ENCODE data around the gene SP5.
"Not testable (repeated sequence)": the region's sequence is repeated elsewhere in the genome, so short reads cannot be mapped to it uniquely, and the experiment has no call there.

Gene SP5

GRCh38 chr2:170739507-170740046 lies 24.4 kb downstream of the SP5 start:
- no peak overlapping the region for H3K4me3 ChIP-seq (ENCODE audit: low read depth, low read length)
- no peaks in the 10 kb centered on the region for H3K79me2 ChIP-seq (ENCODE audit: control insufficient read depth, insufficient read depth, low read length, unreplicated experiment)
- H3K27ac ChIP-seq (ENCODE audit: low read depth, low read length), result peak overlapping the region; percentile 71
- H3K4me1 ChIP-seq (ENCODE audit: control insufficient read depth, insufficient read depth, low read length, unreplicated experiment), result peaks cover 19% of the 10 kb centered on the region
- no peaks in the 10 kb centered on the region for H3K36me3 ChIP-seq (ENCODE audit: insufficient read depth, low read length)
- H3K27me3 ChIP-seq (ENCODE audit: insufficient read depth, low read length), result no peaks in the 10 kb centered on the region
- H2AFZ ChIP-seq (ENCODE audit: low read length, unreplicated experiment), result peak overlapping the region; percentile 68

GRCh38 chr2:170740660-170741059 lies 25.5 kb downstream of the SP5 start:
- H2AFZ ChIP-seq (ENCODE audit: low read length, unreplicated experiment), result no peak overlapping the region

GRCh38 chr2:170742000-170742399 lies 26.9 kb downstream of the SP5 start:
- Histone ChIP-seq H2AFZ (ENCODE audit: low read length, unreplicated experiment) (no peak overlapping the region), H3K27ac (ENCODE audit: low read depth, low read length) (no peak overlapping the region), H3K27me3 (ENCODE audit: insufficient read depth, low read length) (no peaks in the 10 kb centered on the region), H3K4me3 (ENCODE audit: low read depth, low read length) (no peak overlapping the region), H3K36me3 (ENCODE audit: insufficient read depth, low read length) (no peaks in the 10 kb centered on the region), H3K79me2 (ENCODE audit: control insufficient read depth, insufficient read depth, low read length, unreplicated experiment) (no peaks in the 10 kb centered on the region), H3K4me1 (ENCODE audit: control insufficient read depth, insufficient read depth, low read length, unreplicated experiment) (peaks cover 19% of the 10 kb centered on the region)

More at GRCh38 chr2:170740660-170741059, 25.5 kb downstream of the SP5 start:
- H3K36me3 ChIP-seq (ENCODE audit: insufficient read depth, low read length), result no peaks in the 10 kb centered on the region
- H3K27me3 ChIP-seq (ENCODE audit: insufficient read depth, low read length), result no peaks in the 10 kb centered on the region
- H3K4me3 ChIP-seq (ENCODE audit: low read depth, low read length), result no peak overlapping the region
- no peaks in the 10 kb centered on the region for H3K79me2 ChIP-seq (ENCODE audit: control insufficient read depth, insufficient read depth, low read length, unreplicated experiment)
- H3K4me1 ChIP-seq (ENCODE audit: control insufficient read depth, insufficient read depth, low read length, unreplicated experiment), result peaks cover 19% of the 10 kb centered on the region
- no peak overlapping the region for H3K27ac ChIP-seq (ENCODE audit: low read depth, low read length)

DNA sequence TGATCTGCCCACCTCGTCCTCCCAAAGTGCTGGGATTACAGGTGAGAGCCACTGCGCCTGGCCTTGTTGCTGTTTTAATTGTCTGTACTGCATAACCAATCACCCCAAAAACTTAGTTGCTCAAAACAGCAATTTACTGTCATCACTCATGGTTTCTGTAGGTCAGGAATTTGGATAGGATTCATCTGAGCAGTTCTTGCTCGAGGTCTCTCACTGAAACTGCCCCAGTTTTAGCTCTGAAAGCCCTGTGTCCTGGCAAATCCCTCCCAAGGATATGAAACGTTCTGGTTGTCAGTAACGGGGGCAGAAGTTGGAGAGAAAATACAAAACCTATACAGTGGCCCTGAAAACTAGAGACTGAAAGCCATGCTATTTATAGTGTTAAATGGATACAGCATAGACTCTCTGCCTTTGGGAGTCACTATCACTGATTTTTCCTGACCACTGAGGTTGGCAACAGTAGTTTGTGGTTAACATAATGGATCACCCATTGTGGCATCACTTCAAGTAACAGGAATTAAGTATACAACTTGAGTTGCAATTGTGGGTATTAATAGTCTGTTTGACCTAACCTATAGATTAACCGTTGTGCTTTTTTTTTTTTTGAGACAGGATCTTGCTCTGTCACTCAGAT lies 27.9 kb downstream of the SP5 start:
- H3K27me3 ChIP-seq (ENCODE audit: insufficient read depth, low read length), result no peaks in the 10 kb centered on the region

GRCh38 chr2:170743530-170744239 lies 28.5 kb downstream of the SP5 start:
- H3K79me2 ChIP-seq (ENCODE audit: control insufficient read depth, insufficient read depth, low read length, unreplicated experiment), result no peaks in the 10 kb centered on the region
- no peaks in the 10 kb centered on the region for H3K36me3 ChIP-seq (ENCODE audit: insufficient read depth, low read length)
- H3K27me3 ChIP-seq (ENCODE audit: insufficient read depth, low read length), result no peaks in the 10 kb centered on the region
- H3K27ac ChIP-seq (ENCODE audit: low read depth, low read length), result no peak overlapping the region
- no peak overlapping the region for H3K4me3 ChIP-seq (ENCODE audit: low read depth, low read length)
- peaks cover 11% of the 10 kb centered on the region for H3K4me1 ChIP-seq (ENCODE audit: control insufficient read depth, insufficient read depth, low read length, unreplicated experiment)
- H2AFZ ChIP-seq (ENCODE audit: low read length, unreplicated experiment), result no peak overlapping the region

More for the DNA sequence above, 27.9 kb downstream of the SP5 start:
- Histone ChIP-seq H3K27ac (ENCODE audit: low read depth, low read length) (no peak overlapping the region), H3K79me2 (ENCODE audit: control insufficient read depth, insufficient read depth, low read length, unreplicated experiment) (no peaks in the 10 kb centered on the region), H3K4me1 (ENCODE audit: control insufficient read depth, insufficient read depth, low read length, unreplicated experiment) (peaks cover 15% of the 10 kb centered on the region), H2AFZ (ENCODE audit: low read length, unreplicated experiment) (no peak overlapping the region), H3K4me3 (ENCODE audit: low read depth, low read length) (no peak overlapping the region), H3K36me3 (ENCODE audit: insufficient read depth, low read length) (no peaks in the 10 kb centered on the region)

DNA sequence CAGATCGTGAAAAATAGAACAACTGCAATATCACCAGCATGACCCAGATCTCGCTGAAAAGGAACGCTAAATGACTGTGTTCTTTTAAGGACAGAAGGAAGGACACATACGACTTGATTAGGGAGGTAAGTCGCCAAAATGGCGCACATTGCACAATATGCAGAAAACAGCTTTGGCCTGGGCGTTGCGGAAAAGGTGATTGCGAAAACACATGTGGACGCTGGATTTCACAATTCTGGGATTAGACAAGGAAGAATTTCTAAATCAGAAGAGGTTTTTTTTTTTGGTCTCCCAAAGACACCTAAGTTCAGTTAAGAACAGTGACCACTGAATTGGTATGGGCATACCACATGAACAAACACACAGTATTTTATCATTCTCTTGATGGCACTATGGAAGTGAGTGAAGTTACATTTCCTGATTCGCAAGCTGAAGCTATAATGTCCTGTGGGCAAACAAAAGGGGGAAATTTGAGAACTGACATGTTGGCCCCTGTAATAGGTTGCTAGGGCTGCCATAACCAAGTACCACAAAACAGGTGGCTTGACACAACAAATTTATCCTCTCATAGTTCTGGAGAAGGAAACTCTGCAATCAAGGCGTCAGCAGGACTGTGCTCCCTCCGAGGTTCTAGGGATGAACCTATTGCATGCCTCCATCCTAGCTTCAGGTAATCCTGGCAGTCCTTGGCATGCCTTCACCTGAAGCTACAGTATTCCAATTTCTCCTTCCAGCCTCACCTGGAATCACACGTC lies 29.3 kb downstream of the SP5 start:
- peaks cover 3% of the 10 kb centered on the region; the same call in 1 of the 2 replicates for H3K27me3 ChIP-seq (ENCODE audit: insufficient read depth, low read length)
- no peak overlapping the region for H2AFZ ChIP-seq (ENCODE audit: low read length, unreplicated experiment)
- no peaks in the 10 kb centered on the region for H3K79me2 ChIP-seq (ENCODE audit: control insufficient read depth, insufficient read depth, low read length, unreplicated experiment)
- H3K27ac ChIP-seq (ENCODE audit: low read depth, low read length), result no peak overlapping the region
- no peak overlapping the region for H3K4me3 ChIP-seq (ENCODE audit: low read depth, low read length)
- H3K36me3 ChIP-seq (ENCODE audit: insufficient read depth, low read length), result no peaks in the 10 kb centered on the region
- H3K4me1 ChIP-seq (ENCODE audit: control insufficient read depth, insufficient read depth, low read length, unreplicated experiment), result peaks cover 5% of the 10 kb centered on the region

- H3K4me3 ChIP-seq (ENCODE audit: low read depth, low read length), result no peak overlapping the region
- no peaks in the 10 kb centered on the region for H3K79me2 ChIP-seq (ENCODE audit: control insufficient read depth, insufficient read depth, low read length, unreplicated experiment)
- H3K27ac ChIP-seq (ENCODE audit: low read depth, low read length), result no peak overlapping the region
- no peaks in the 10 kb centered on the region for H3K4me1 ChIP-seq (ENCODE audit: control insufficient read depth, insufficient read depth, low read length, unreplicated experiment)
- H3K36me3 ChIP-seq (ENCODE audit: insufficient read depth, low read length), result no peaks in the 10 kb centered on the region
- no peak overlapping the region for H2AFZ ChIP-seq (ENCODE audit: low read length, unreplicated experiment)
- peaks cover 10% of the 10 kb centered on the region for H3K27me3 ChIP-seq (ENCODE audit: insufficient read depth, low read length)
Observed at GRCh38 chr2:170745305-170745704, 30.2 kb downstream of the SP5 start.

DNA sequence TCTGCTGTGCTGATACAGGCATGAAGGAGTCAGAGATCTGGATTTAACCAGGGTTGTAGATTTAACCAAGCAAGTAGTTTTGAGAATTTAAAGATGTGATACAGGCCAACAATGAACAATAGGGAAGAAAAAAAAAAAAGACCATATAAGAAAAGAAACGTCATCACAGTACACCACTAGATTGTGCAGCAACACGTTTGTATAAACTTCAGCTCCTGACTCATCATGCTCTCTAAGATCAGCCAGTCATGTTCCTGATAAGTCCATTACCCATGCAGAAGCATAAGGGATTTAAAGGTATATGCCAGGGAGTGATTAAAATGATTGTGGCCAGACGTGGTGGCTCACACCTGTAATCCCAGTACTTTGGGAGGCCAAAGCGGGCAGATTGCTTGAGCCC lies 32.8 kb downstream of the SP5 start:
- Histone ChIP-seq H3K4me3 (ENCODE audit: low read depth, low read length) (0 out of 2 replicates have a peak overlapping the region, but pooled peaks have one; percentile 11), H3K27me3 (ENCODE audit: insufficient read depth, low read length) (peaks cover 10% of the 10 kb centered on the region), H3K36me3 (ENCODE audit: insufficient read depth, low read length) (no peaks in the 10 kb centered on the region), H3K4me1 (ENCODE audit: control insufficient read depth, insufficient read depth, low read length, unreplicated experiment) (no peaks in the 10 kb centered on the region), H3K27ac (ENCODE audit: low read depth, low read length) (no peak overlapping the region), H2AFZ (ENCODE audit: low read length, unreplicated experiment) (peak overlapping the region; percentile 9), H3K79me2 (ENCODE audit: control insufficient read depth, insufficient read depth, low read length, unreplicated experiment) (no peaks in the 10 kb centered on the region)

DNA sequence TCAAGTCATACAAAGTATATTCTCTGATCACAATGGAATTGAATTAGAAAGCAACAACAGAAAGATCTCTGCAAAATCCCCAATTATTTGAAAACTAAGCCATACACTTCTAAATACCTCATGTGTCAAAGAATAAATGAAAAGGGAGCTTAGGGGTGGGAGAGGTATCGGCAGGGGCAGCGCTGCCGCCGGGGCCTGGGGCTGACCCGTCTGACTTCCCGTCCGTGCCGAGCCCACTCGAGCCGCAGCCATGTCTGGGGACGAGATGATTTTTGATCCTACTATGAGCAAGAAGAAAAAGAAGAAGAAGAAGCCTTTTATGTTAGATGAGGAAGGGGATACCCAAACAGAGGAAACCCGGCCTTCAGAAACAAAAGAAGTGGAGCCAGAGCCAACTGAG lies 36.4 kb downstream of the SP5 start:
- H3K27ac ChIP-seq (ENCODE audit: low read depth, low read length); H3K36me3 ChIP-seq (ENCODE audit: insufficient read depth, low read length); H3K79me2 ChIP-seq (ENCODE audit: control insufficient read depth, insufficient read depth, low read length, unreplicated experiment); H2AFZ ChIP-seq (ENCODE audit: low read length, unreplicated experiment); H3K4me1 ChIP-seq (ENCODE audit: control insufficient read depth, insufficient read depth, low read length, unreplicated experiment); H3K4me3 ChIP-seq (ENCODE audit: low read depth, low read length): not testable (repeated sequence)
- H3K27me3 ChIP-seq (ENCODE audit: insufficient read depth, low read length), result peaks cover 16% of the 10 kb centered on the region

- Histone ChIP-seq H3K27me3 (ENCODE audit: insufficient read depth, low read length) (no peaks in the 10 kb centered on the region), H3K36me3 (ENCODE audit: insufficient read depth, low read length) (no peaks in the 10 kb centered on the region), H2AFZ (ENCODE audit: low read length, unreplicated experiment) (no peak overlapping the region), H3K4me1 (ENCODE audit: control insufficient read depth, insufficient read depth, low read length, unreplicated experiment) (no peaks in the 10 kb centered on the region), H3K27ac (ENCODE audit: low read depth, low read length) (no peak overlapping the region), H3K79me2 (ENCODE audit: control insufficient read depth, insufficient read depth, low read length, unreplicated experiment) (no peaks in the 10 kb centered on the region), H3K4me3 (ENCODE audit: low read depth, low read length) (no peak overlapping the region)
Observed at GRCh38 chr2:170761572-170761971, 46.4 kb downstream of the SP5 start.
